Neural crest cell (in vitro differentiated cells): ENCODE data around the gene CFAP77. TPM values are rescaled to one million over a fixed set of nuclear protein-coding genes. Genes with fewer than 3 reads are reported as not detected.

Source experiments
- DNase-seq: peaks from one replicate; pipeline ENCODE4 v3.0.0; 2021; ENCODE audit warnings: low read depth, mixed read lengths, low spot score
- H3K27ac Mint-ChIP-seq: one replicate; pipeline ENCODE4 v1.8.0; 2021; ENCODE audit warnings: mild to moderate bottlenecking, mixed read lengths; ENCODE audit not compliant: unreplicated experiment
- H3K27me3 Mint-ChIP-seq: 2 replicates; pipeline ENCODE4 v1.8.0; 2021; ENCODE audit warnings: low read depth, mild to moderate bottlenecking, mixed read lengths
- H3K36me3 Mint-ChIP-seq: 2 replicates; pipeline ENCODE4 v1.8.0; 2021; ENCODE audit warnings: low read depth, mild to moderate bottlenecking, mixed read lengths
- H3K4me1 Mint-ChIP-seq: 2 replicates; pipeline ENCODE4 v1.8.0; 2021; ENCODE audit warnings: mixed read lengths
- H3K4me3 Mint-ChIP-seq: one replicate; pipeline ENCODE4 v1.8.0; 2021; ENCODE audit warnings: mild to moderate bottlenecking, mixed read lengths
- H3K9me3 Mint-ChIP-seq: 2 replicates; pipeline ENCODE4 v1.8.0; 2021; ENCODE audit warnings: mixed read lengths
- total RNA-seq: library from RNA; stranded (reverse); gene quantifications from 2 replicates; pipeline ENCODE4 v1.2.1, GENCODE V29; 2021
- TF ChIP-seq, protein P1 (sequence below): fragments of 200-600 bp; sonication (generic); conservative IDR thresholded peaks from 2 replicates; pipeline ENCODE4 v1.5.0; 2021; ENCODE audit warnings: antibody characterized with exemption, mild to moderate bottlenecking

CFAP77 gene
- total RNA-seq, 1 donor from 2014 or later: 0.23 TPM

DNA sequence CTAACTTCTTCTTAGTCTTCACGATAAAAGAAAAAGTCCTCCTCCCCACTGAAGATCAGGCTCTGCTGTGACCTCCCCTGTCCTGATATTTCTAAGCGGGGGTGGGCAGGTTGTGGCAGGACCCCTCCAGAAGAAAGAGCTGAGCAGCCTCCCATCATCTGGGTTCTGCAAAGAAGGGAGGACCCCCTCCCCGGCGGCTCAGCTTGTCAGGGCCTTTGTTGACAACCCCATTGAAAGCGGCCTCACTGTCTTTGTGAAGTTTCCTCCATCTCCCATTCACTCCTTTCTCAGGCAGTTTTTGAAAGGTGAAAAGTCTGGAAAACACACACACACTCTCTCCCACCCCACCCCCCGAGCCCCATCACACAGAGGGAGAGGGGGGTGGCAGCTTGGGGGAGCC, 146.2 kb downstream of the CFAP77 start:
- Mint-ChIP-seq H3K27me3 (peaks cover 9% of the 10 kb centered on the region), H3K9me3 (peaks cover 9% of the 10 kb centered on the region), H3K4me3 (no peak overlapping the region), H3K4me1 (peaks cover 45% of the 10 kb centered on the region), H3K36me3 (no peaks in the 10 kb centered on the region), H3K27ac (peak overlapping the region; percentile 79)
- TF ChIP-seq, protein P1, sequence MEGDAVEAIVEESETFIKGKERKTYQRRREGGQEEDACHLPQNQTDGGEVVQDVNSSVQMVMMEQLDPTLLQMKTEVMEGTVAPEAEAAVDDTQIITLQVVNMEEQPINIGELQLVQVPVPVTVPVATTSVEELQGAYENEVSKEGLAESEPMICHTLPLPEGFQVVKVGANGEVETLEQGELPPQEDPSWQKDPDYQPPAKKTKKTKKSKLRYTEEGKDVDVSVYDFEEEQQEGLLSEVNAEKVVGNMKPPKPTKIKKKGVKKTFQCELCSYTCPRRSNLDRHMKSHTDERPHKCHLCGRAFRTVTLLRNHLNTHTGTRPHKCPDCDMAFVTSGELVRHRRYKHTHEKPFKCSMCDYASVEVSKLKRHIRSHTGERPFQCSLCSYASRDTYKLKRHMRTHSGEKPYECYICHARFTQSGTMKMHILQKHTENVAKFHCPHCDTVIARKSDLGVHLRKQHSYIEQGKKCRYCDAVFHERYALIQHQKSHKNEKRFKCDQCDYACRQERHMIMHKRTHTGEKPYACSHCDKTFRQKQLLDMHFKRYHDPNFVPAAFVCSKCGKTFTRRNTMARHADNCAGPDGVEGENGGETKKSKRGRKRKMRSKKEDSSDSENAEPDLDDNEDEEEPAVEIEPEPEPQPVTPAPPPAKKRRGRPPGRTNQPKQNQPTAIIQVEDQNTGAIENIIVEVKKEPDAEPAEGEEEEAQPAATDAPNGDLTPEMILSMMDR: no peak
- no peak for DNase-seq

DNA sequence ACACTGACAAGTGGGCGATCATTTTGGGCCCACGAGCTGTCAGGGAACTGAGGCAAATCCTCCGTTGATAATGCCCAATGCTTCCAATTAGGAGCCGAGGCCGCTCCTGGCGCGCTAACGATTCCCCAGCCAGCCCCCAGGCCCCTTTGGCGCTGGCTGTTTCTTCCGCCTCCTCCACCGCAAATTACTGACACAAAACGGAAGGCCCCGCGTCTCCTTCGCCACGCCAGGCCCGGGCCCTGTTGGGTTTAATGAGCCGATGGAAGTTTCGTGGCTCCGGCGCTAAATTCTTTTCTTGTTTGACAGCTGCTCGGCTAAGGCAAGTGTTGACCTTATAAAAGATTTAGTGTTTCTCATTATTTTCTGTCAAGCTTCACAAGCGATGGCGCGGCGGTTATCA, 146.7 kb downstream of the CFAP77 start:
- H3K9me3 Mint-ChIP-seq: peaks cover 9% of the 10 kb centered on the region
- no peak for DNase-seq
- H3K27me3 Mint-ChIP-seq: peaks cover 9% of the 10 kb centered on the region
- H3K36me3 Mint-ChIP-seq: no peaks in the 10 kb centered on the region
- H3K27ac Mint-ChIP-seq: peak overlapping the region; percentile 69
- H3K4me1 Mint-ChIP-seq: peaks cover 50% of the 10 kb centered on the region
- peak overlapping the region; percentile 54 for H3K4me3 Mint-ChIP-seq
- TF ChIP-seq, protein P1: no peak

DNA sequence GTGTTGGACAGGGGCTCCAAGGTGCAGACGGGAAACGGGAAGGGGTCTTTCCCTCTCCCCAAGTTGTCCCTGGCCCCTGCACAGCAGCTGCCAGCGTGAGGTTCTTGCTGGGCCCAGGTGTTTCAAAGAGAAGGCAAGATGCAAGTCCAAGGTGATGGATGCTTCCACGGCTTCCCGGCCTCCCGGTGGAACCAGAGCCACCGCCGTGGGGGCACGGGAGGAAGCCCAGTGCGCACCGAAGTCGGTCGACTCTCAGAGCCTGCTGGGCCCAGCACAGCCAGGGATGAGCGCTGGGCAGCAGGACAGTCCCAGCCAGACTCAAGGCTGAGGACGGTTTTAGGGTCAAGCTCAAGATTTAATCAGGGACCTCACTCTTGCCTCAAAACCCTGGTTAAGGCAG, 147.1 kb downstream of the CFAP77 start:
- H3K27me3 Mint-ChIP-seq: peaks cover 10% of the 10 kb centered on the region

DNA sequence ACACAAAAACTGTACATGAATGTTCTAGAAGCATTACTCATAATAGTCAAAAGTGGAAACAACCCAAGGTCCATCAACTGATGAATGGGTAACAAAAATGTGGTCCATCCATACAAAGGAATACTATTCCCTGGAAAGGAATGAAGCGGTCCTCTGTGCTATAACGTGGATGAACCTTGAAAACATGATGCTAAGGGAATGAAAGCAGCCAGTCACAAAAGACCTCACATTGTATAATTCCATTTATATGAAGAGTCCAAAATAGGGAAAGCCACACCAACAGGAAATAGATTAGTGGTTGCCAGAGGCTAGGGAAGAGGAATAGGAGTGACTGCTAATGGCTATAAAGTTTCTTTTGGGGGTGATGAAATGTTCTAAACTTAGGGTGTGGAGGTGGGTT, 149.7 kb downstream of the CFAP77 start:
- Mint-ChIP-seq H3K4me1 (peaks cover 53% of the 10 kb centered on the region), H3K36me3 (no peaks in the 10 kb centered on the region), H3K4me3 (no peak overlapping the region), H3K27me3 (peaks cover 11% of the 10 kb centered on the region), H3K27ac (no peak overlapping the region), H3K9me3 (peaks cover 7% of the 10 kb centered on the region)
- DNase-seq: no peak
- TF ChIP-seq, protein P1: no peak

More for the DNA sequence above, 147.1 kb downstream of the CFAP77 start:
- no peaks in the 10 kb centered on the region for H3K36me3 Mint-ChIP-seq
- peak overlapping the region; percentile 69 for H3K27ac Mint-ChIP-seq
- H3K4me3 Mint-ChIP-seq: peak overlapping the region; percentile 54
- no peak for DNase-seq
- H3K9me3 Mint-ChIP-seq: peaks cover 9% of the 10 kb centered on the region
- TF ChIP-seq, protein P1: no peak
- H3K4me1 Mint-ChIP-seq: peaks cover 53% of the 10 kb centered on the region

DNA sequence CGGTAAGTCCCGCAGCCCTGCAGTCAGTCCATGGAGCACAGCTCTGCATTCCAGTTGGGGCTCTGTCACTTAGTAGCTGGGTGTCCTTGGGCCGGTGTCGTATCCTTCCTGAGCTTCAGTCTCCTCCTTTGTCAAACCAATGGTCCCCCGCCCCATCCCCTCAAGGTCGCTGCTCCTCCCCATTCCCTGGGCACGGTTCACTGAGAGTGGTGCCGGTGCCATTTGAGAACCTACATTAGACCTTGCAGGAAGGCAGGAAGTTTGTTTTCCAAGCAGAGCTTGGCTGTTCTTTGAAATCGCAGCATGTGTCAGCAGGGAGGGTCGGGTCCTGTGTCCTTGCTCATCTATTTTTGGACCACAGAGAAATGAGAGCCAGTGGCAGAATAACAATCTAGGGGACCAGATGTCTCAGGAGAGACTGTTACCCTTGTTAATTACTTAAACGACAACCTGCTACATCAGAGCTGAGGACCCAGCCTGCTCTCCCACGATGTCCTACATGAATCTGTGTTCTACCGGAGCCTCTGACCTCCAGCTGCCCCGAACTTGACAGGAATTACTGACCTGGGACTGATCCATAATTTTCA, 150.7 kb downstream of the CFAP77 start:
- TF ChIP-seq, protein P1: no peak
- Mint-ChIP-seq H3K27ac (no peak overlapping the region), H3K36me3 (no peaks in the 10 kb centered on the region), H3K4me3 (no peak overlapping the region), H3K27me3 (peaks cover 9% of the 10 kb centered on the region), H3K9me3 (peaks cover 4% of the 10 kb centered on the region), H3K4me1 (peaks cover 45% of the 10 kb centered on the region)
- DNase-seq: no peak
